Cardiac septum (tissue), 1 donor: ENCODE measurements around the gene KCNN3. TPM values are rescaled to one million over a fixed set of nuclear protein-coding genes. Genes with fewer than 3 reads are reported as not detected.
"Not testable (repeated sequence)": the region's sequence is repeated elsewhere in the genome, so short reads cannot be mapped to it uniquely, and the experiment has no call there.

Source experiments
- DNase-seq: peaks from one replicate; pipeline ENCODE4 v3.0.0-alpha.2; 2020; ENCODE audit warnings: low spot score
- intact Hi-C: fragments of 100-400 bp; cut with DNase I; formaldehyde crosslinking; loops from one replicate; pipeline ENCODE4 v1.14.0; 2022
- long read RNA-seq: library from polyadenylated mRNA; unstranded; transcript quantifications from one replicate; pipeline ENCODE4 v2.0.0, GENCODE V29; 2021
- total RNA-seq: library from RNA; stranded (reverse); fragmentation: NEBNext Ultra II Directional; extraction: Animal tissue kit (Norgen Biotek cat#: 25700); gene quantifications from one replicate; pipeline ENCODE4 v1.2.1, GENCODE V29; 2021
- donor health status: DM: no; HTN: no; CAD: no.

KCNN3 gene
- 2.8 TPM for total RNA-seq
- long read RNA-seq, full-length matches to known transcripts, result 2 of 5 reads
- long read RNA-seq, partial matches to known transcripts, result 1 of 5 reads
- long read RNA-seq, other reads (novel, unspliced or antisense), result 2 of 5 reads

GRCh38 chr1:154870115-154870571, at the start of gene KCNN3:
Gene KCNN3, minus strand, starts transcription at chr1:154870281. Its CDS starts 317 bp downstream, at chr1:154869964.
- peak; percentile 94 for DNase-seq
- intact Hi-C loops, result loop anchor here (10.0 kb wide), 1 partner anchor 385 kb away; no protein-coding TSS in a partner anchor

- intact Hi-C loops, result no loop called here
- DNase-seq, result no peak
These were observed 43.2 kb upstream of the KCNN3 start for GRCh38 chr1:154913273-154913672.

GRCh38 chr1:154912755-154913154, 42.7 kb upstream of the KCNN3 start:
- intact Hi-C loops, result no loop called here
- DNase-seq, result no peak

- peak; percentile 54 for DNase-seq
- intact Hi-C loops, result no loop called here
These were observed 41.8 kb upstream of the KCNN3 start for GRCh38 chr1:154911691-154912550.

GRCh38 chr1:154910851-154911250, 40.8 kb upstream of the KCNN3 start:
- intact Hi-C loops, result no loop called here

GRCh38 chr1:154908937-154909336, 38.9 kb upstream of the KCNN3 start:
- no peak for DNase-seq
- intact Hi-C loops, result no loop called here

More at GRCh38 chr1:154910851-154911250, 40.8 kb upstream of the KCNN3 start:
- peak; percentile 29 for DNase-seq

- intact Hi-C loops, DNase-seq: not testable (repeated sequence)
These were observed 38.0 kb upstream of the KCNN3 start for GRCh38 chr1:154908129-154908528.

GRCh38 chr1:154906621-154907081, 36.6 kb upstream of the KCNN3 start:
- intact Hi-C loops, result no loop called here
- DNase-seq, result peak; percentile 57

GRCh38 chr1:154902938-154903566, 33.0 kb upstream of the KCNN3 start:
- DNase-seq, result no peak
- intact Hi-C loops, result no loop called here

GRCh38 chr1:154901591-154901990, 31.5 kb upstream of the KCNN3 start:
- no peak for DNase-seq
- intact Hi-C loops, result no loop called here

- intact Hi-C loops, result no loop called here
- no peak for DNase-seq
These were observed 29.0 kb upstream of the KCNN3 start for GRCh38 chr1:154899041-154899440.

- intact Hi-C loops, result no loop called here
- peak; percentile 62 for DNase-seq
These were observed 26.7 kb upstream of the KCNN3 start for GRCh38 chr1:154896771-154897286.

GRCh38 chr1:154895798-154896197, 25.7 kb upstream of the KCNN3 start:
- DNase-seq, result peak; percentile 46
- intact Hi-C loops, result no loop called here

- intact Hi-C loops, result no loop called here
These were observed 21.4 kb upstream of the KCNN3 start for GRCh38 chr1:154891452-154891851.

GRCh38 chr1:154888757-154889156, 18.7 kb upstream of the KCNN3 start:
- intact Hi-C loops, result no loop called here

More at GRCh38 chr1:154891452-154891851, 21.4 kb upstream of the KCNN3 start:
- no peak for DNase-seq

GRCh38 chr1:154886281-154887015, 16.4 kb upstream of the KCNN3 start:
- intact Hi-C loops, result no loop called here
- peak; percentile 60 for DNase-seq

More at GRCh38 chr1:154888757-154889156, 18.7 kb upstream of the KCNN3 start:
- peak; percentile 7 for DNase-seq

GRCh38 chr1:154884869-154885701, 15.0 kb upstream of the KCNN3 start:
- intact Hi-C loops, result no loop called here
- DNase-seq, result peak; percentile 17
